GM12878 (cell line): ENCODE data around the gene HUS1.

Source experiments
- HDAC2 ChIP-seq: fragments of 200-600 bp; sonication (generic); IDR thresholded peaks from 2 replicates; pipeline ENCODE4 v1.6.1; 2017
- NFYA ChIP-seq: IDR thresholded peaks from 2 replicates; pipeline ENCODE4 v1.6.1; 2011; ENCODE audit warnings: low read depth, mild to moderate bottlenecking, low read length, improper control_type of control experiment, borderline replicate concordance
- NR2C2 ChIP-seq: IDR thresholded peaks from 2 replicates; pipeline ENCODE4 v1.6.1; 2011; ENCODE audit warnings: borderline replicate concordance, low read depth; ENCODE audit not compliant: control insufficient read depth, insufficient read length
- NR2F1 ChIP-seq: fragments of 450-650 bp; conservative IDR thresholded peaks from 2 replicates; pipeline ENCODE4 v1.6.1; 2017; ENCODE audit warnings: mild to moderate bottlenecking
- PBX3 ChIP-seq: IDR thresholded peaks from 2 replicates; pipeline ENCODE4 v1.6.1; 2011; ENCODE audit warnings: mild to moderate bottlenecking, low read depth, low read length, moderate library complexity; ENCODE audit not compliant: insufficient replicate concordance
- PML ChIP-seq: IDR thresholded peaks from 2 replicates; pipeline ENCODE4 v1.6.1; 2012; ENCODE audit warnings: low read length, inconsistent platforms
- SPI1 ChIP-seq: IDR thresholded peaks from 2 replicates; pipeline ENCODE4 v1.6.1; 2011; ENCODE audit warnings: low read depth, mild to moderate bottlenecking, low read length, moderate library complexity, borderline replicate concordance; ENCODE audit not compliant: insufficient read depth
- TAF1 ChIP-seq: IDR thresholded peaks from 2 replicates; pipeline ENCODE4 v1.6.1; 2011; ENCODE audit warnings: mild to moderate bottlenecking, low read depth, low read length, borderline replicate concordance
- TCF3 ChIP-seq: IDR thresholded peaks from 2 replicates; pipeline ENCODE4 v1.6.1; 2012; ENCODE audit warnings: low read depth, mild to moderate bottlenecking, low read length, borderline replicate concordance; ENCODE audit not compliant: insufficient read depth
- TCF7 ChIP-seq: IDR thresholded peaks from 2 replicates; pipeline ENCODE4 v1.6.1; 2014; ENCODE audit warnings: antibody characterized with exemption, borderline replicate concordance
- ZNF24 ChIP-seq: fragments of 450-650 bp; IDR thresholded peaks from 2 replicates; pipeline ENCODE4 v1.6.1; 2017; ENCODE audit warnings: antibody characterized with exemption, mild to moderate bottlenecking
- TF ChIP-seq, protein P1 (sequence below): fragments of 450-650 bp; formaldehyde crosslinking; IDR thresholded peaks from 2 replicates; pipeline ENCODE4 v1.4.0; 2020; ENCODE audit warnings: mild to moderate bottlenecking, moderate library complexity
- TF ChIP-seq, protein P2 (sequence below), 3 experiments: IDR thresholded peaks in 2 of 3; conservative IDR thresholded peaks in 1 of 3; 2 replicates each; pipeline ENCODE4 v1.5.1; 2011; ENCODE audit warnings: low read depth in 3 of 3, low read length in 3 of 3, mild to moderate bottlenecking in 3 of 3, control low read depth in 2 of 3, moderate library complexity in 2 of 3, inconsistent platforms in 1 of 3, mixed read lengths in 1 of 3; ENCODE audit not compliant: control insufficient read depth in 2 of 3, insufficient read depth in 1 of 3; ENCODE audit errors: extremely low read depth in 1 of 3

DNA sequence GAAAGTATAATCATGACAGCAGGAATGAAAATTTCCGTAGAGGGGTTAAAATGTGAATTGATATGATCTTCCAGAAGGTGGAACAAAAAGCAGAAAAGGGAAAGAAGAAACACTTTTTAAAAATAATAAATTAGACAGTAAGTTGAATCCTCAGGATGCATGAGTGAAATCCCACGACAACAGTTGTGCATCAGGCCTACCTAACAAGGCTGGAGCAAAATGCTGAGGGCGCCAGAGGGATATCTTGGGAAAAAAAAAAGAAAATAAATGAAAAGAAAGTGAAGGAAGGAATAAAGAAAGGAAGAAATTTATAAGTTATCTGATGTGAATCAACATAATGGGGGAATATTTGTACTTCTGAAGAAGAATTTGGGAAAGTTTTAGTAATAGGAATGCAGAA, 13.0 kb upstream of the HUS1 start:
- TF ChIP-seq TAF1 (no peak), TCF7 (no peak), PBX3 (no peak), ZNF24 (no peak), NR2C2 (no peak), SPI1 (no peak), NR2F1 (no peak), PML (no peak), NFYA (no peak), HDAC2 (no peak), TCF3 (no peak)
- TF ChIP-seq, protein P1, sequence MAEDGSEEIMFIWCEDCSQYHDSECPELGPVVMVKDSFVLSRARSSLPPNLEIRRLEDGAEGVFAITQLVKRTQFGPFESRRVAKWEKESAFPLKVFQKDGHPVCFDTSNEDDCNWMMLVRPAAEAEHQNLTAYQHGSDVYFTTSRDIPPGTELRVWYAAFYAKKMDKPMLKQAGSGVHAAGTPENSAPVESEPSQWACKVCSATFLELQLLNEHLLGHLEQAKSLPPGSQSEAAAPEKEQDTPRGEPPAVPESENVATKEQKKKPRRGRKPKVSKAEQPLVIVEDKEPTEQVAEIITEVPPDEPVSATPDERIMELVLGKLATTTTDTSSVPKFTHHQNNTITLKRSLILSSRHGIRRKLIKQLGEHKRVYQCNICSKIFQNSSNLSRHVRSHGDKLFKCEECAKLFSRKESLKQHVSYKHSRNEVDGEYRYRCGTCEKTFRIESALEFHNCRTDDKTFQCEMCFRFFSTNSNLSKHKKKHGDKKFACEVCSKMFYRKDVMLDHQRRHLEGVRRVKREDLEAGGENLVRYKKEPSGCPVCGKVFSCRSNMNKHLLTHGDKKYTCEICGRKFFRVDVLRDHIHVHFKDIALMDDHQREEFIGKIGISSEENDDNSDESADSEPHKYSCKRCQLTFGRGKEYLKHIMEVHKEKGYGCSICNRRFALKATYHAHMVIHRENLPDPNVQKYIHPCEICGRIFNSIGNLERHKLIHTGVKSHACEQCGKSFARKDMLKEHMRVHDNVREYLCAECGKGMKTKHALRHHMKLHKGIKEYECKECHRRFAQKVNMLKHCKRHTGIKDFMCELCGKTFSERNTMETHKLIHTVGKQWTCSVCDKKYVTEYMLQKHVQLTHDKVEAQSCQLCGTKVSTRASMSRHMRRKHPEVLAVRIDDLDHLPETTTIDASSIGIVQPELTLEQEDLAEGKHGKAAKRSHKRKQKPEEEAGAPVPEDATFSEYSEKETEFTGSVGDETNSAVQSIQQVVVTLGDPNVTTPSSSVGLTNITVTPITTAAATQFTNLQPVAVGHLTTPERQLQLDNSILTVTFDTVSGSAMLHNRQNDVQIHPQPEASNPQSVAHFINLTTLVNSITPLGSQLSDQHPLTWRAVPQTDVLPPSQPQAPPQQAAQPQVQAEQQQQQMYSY (CRISPR knock-in tag): no peak
- TF ChIP-seq, protein P2, sequence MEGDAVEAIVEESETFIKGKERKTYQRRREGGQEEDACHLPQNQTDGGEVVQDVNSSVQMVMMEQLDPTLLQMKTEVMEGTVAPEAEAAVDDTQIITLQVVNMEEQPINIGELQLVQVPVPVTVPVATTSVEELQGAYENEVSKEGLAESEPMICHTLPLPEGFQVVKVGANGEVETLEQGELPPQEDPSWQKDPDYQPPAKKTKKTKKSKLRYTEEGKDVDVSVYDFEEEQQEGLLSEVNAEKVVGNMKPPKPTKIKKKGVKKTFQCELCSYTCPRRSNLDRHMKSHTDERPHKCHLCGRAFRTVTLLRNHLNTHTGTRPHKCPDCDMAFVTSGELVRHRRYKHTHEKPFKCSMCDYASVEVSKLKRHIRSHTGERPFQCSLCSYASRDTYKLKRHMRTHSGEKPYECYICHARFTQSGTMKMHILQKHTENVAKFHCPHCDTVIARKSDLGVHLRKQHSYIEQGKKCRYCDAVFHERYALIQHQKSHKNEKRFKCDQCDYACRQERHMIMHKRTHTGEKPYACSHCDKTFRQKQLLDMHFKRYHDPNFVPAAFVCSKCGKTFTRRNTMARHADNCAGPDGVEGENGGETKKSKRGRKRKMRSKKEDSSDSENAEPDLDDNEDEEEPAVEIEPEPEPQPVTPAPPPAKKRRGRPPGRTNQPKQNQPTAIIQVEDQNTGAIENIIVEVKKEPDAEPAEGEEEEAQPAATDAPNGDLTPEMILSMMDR (IDR thresholded peaks at IDR 0.05 in 2 of 3, conservative IDR thresholded peaks at IDR 0.05 in 1 of 3; ENCODE audit: control insufficient read depth in 2 of 3, extremely low read depth in 1 of 3, insufficient read depth in 1 of 3, low read depth in 3 of 3, low read length in 3 of 3): no peak
